HG03565 (cell line): ENCODE data around the gene EIF2B1.

Experiments used
- ATAC-seq: cut with Tn5 transposase; IDR thresholded peaks from one replicate; pipeline ENCODE4 v1.9.1; 2021; ENCODE audit warnings: mild to moderate bottlenecking, moderate library complexity; ENCODE audit not compliant: unreplicated experiment

EIF2B1 gene

DNA sequence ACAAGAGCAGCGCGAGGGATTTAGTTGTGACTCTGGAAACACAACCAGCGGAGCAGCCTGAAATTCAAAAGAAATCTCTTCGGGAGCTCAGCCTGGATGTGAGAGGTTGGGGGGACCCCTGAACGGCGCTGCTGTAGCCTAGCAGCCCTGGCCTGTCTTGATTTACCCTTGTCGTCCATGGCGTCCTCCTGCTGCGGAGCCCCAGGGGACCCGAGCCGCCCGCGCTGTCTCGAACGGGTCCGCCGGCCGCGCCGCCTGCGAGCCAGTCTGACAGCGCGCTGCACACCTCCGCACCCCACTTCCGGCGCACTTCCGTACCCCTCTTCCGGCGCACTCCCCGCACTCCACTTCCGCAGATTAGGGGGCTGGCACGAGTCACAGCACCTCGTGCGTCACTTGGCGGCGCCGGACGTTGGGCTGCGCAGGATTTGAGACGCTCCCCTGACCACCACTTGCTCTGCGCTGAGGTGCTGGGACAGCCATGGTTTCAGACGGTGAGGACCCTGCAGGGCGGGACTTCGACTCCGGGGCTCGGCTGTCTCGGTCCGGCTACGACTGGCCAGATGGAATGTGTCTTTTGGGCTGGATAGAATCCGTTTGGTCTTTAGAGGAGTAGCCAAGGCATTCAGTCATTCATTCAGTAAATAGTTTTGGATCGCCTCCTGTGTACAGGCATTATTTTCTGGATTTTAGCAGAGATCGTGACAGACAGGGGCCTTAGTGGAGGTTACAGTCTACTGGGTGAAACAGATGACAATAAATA, at the start of gene EIF2B1, which contains the start of gene GTF2H3:
EIF2B1 (minus strand) TSS at position 308 of the 763 bp plus-strand sequence; CDS start at position 179, 129 bp downstream.
GTF2H3 (plus strand) TSS at position 451 of the 763 bp plus-strand sequence; CDS start at position 482, 31 bp downstream.
- peak; percentile 90 for ATAC-seq

GRCh38 chr12:123681605-123682004, 48.1 kb upstream of the EIF2B1 start:
- no peak for ATAC-seq

DNA sequence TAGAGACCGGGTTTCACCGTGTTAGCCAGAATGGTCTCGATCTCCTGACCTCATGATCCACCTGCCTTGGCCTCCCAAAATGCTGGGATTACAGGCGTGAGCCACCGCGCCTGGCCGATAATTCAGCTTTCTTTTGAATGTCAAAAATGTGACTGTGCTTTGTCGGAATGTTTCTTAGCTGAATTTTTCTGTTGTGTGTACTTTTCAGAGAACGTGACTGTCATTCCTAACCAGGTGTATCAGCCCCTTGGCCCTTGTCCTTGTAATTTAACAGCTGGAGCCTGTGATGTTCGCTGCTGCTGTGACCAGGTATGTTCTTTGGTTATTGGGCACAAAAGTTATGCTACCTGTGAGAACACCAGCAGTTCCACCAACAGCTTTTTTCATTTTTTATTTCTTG, 45.5 kb upstream of the EIF2B1 start:
- no peak for ATAC-seq

DNA sequence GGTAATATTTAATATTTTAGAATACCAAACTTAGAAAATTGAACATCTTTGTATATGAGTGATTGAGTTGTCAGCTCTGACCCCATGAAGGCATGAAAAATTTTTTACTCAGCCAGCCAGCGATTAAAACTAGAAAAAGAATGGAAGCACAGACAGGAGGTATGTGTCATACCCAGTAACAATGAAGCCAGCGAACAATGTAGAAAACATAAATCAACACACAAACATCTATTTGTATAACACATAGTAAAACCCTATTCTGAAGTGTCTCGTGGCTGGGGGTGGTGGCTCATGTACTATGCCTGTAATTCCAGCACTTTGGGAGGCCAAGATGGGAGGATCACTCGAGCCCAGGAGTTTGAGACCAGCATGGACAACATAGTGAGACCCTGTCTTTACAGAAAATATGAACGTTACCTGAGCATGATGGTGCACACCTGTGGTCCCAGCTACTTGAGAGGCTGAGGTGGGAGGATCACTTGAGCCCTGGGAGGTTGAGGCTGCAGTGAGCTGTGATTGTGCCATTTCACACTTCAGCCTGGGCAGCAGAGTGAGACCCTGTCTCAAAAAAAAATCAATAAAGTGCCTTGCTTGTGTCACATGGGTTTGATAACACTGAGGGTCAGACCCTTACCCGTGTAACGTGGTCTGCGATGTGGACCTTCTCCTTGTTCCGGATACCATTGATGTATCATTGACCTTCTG, 43.3 kb upstream of the EIF2B1 start:
- no peak for ATAC-seq

DNA sequence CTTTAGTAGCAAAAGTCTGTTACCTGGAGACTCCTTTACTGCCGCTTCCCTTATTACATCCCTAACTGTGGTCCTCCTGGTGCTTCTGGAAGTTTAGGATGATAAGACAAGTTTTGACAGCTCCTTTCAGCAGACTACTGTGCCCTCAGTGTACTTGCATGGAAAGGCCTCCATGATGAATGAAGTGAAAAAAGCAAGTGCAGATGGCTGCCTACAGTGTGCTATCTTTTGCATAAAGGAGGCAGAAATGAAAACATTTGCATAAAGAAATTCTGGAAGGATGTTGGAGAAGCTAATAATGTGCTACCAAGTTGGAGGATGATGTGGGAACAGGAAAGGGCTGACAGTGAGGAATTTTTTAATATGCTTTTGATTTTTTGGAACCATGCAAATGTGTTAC, 42.0 kb upstream of the EIF2B1 start:
- no peak for ATAC-seq

- no peak for ATAC-seq
Measured at GRCh38 chr12:123671876-123672275, 38.4 kb upstream of the EIF2B1 start.

DNA sequence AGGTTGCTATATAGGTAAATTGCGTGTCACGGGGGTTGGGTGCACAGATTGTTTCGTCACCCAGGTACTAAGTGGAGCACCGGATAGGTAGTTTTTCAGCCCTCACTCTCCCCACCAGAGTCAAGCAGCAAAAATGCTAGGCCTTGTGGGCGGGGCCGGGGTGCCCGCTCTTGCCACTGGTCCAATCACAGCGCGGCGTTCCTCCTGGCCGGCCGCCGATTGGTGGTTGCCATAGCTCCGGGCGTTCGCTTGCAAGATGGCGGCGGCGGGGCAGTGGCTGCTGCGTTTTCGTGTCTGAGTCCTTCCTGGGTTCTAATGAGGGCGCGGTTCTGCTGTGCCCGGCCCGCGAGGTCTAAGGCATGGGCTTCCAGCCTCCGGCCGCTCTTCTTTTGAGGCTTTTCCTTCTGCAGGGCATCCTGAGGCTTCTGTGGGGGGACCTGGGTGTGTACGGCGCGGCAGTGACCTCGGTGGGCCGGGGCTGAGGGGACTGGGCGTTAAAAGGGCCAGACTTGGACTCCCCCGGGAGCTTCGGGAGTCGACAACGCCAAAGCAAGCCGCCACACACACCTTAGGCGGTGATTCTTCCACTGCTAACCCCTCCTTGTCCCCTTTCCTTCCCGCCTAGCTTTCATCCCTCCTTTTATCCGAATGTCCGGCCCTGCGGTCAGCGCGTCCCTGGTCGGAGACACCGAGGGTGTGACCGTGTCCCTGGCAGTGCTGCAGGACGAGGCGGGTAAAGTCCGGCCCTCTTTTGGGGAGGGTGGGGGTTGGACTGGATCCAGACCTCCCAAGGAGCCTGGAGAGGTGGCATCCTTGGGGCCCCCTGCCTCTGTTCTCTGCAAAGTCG, 37.6 kb upstream of the EIF2B1 start, which contains the start of gene TCTN2:
TCTN2 (plus strand) TSS at position 232 of the 847 bp plus-strand sequence; CDS start at position 360, 128 bp downstream.
- peak; percentile 96 for ATAC-seq

- no peak for ATAC-seq
Measured at GRCh38 chr12:123667771-123668170, 34.3 kb upstream of the EIF2B1 start.

- ATAC-seq: no peak
Measured at GRCh38 chr12:123659996-123660727, 26.7 kb upstream of the EIF2B1 start.

DNA sequence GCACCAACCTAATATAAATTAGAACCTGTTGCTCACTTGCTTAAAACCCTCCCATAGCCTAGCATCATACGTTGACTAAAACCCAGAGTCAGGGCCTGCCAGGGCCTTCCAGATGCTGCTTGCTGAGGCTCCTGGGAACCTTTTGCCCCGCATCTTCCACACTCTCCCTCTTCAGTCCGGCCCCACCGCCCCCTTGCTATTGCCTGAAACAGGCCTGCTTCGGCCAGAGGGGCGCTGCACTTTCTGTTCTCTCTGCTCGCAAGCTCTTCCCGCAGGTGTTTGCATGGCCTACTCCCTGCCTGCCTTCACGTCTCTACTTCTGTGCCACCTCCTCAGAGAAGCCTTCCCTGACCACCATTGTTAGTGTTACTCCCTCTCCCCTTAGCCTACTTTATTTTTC, 23.7 kb upstream of the EIF2B1 start:
- no peak for ATAC-seq

- ATAC-seq: no peak
Measured at GRCh38 chr12:123656392-123656791, 22.9 kb upstream of the EIF2B1 start.

- peak; percentile 85 for ATAC-seq
Measured at GRCh38 chr12:123655420-123655819, 21.9 kb upstream of the EIF2B1 start.

- no peak for ATAC-seq
Measured at GRCh38 chr12:123654129-123654701, 20.7 kb upstream of the EIF2B1 start.

DNA sequence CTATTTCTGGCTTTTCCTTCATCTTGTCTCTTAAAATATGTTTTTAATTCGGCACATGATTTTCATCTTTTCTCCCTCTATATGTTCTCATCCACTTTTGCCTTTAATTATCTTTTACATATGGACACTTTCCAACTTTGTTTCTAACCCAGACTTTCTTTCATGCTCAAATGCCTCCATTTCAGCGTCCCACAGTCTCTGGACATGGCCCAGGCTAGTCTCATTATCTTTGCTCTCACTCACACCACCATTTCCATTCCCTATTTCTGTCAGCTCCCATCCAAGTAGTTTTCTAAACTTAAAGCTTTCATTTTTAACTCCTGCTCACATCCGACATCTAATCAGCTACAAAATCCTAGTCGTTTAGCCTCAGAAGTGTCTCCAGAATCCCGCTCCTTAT, 14.9 kb upstream of the EIF2B1 start:
- no peak for ATAC-seq

- ATAC-seq: no peak
Measured at GRCh38 chr12:123645878-123646277, 12.4 kb upstream of the EIF2B1 start.

DNA sequence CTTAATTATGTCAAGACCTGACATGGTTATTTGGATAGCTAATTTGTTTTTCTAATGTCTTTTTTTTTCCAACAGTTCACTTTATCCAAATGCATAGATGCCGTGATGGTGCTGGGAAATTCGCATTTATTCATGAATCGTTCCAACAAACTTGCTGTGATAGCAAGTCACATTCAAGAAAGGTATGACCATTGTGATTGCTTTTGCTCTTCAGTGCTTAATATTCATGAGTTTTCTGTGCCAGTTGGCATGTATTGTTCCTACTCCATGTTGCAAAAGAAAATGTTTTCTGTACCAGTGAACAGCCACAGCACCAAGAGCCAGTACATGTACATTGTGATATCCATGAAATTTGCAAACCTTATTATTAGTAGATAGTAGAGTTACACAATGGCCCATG, 11.9 kb upstream of the EIF2B1 start:
- ATAC-seq: no peak

- ATAC-seq: no peak
Measured at GRCh38 chr12:123643911-123644310, 10.4 kb upstream of the EIF2B1 start.

DNA sequence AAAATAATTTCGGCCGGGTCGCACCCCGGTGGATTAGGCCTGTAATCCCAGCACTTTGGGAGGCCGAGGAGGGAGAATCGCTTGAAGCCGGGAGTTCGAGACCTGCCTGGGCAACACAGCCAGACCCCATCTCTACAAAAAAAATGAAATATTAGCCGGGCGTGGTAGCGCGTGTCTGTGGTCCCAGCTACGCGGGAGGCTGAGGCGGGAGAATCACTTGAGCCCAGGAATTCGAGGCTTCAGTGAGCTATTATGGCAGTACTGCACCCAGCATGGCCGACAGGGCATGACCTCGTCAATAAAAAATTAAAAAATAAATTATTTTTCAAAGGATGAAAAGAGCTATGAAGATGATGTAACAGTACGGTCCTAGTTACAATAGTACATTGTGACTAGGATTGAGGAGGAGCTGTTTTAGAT, 666 bp upstream of the EIF2B1 start:
- no peak for ATAC-seq

DNA sequence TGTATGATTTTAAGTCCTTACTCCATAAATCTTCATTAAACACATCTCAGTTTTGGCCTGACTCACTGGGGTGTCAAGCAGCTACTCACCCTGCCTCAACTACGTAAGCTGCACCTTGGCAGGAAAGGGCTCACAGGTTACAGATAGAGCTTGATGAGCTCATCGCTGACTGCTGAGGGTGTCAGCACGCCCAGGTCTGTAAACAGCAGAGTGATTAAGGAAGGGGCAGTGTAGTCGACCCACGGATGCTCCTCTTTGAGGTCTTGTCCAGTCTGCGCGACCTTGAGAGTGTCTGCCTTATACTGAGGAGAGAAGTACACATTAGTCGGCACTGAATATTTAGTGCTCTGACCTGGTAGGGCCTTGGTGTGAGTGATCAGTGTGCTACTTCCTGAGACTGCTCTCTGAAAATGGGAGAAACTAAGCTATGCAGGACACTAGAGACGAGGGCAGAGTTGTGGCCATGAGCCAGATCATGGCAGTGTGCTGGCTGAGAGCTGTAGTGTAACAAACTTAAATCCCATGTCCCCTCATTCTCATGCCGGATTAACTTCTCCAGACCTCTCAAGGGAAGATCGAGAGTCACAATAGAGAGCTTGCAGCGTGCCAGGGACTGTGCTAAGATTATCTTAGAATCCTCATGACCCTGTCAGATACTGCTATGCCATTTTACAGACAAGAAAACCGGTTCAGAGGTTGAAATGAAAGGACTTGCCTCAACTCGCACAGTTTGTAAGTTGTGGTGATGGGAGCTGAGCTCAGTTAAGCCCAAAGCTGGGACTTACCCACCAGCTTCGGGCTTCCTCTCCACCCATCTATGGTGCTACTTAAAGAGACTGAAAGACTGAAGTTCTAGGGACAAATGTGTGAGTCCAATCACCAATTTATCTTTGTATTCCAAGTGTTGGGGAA, 11.6 kb downstream of the EIF2B1 start:
- ATAC-seq: no peak
